Sigmoid colon (tissue), 4 donors: ENCODE results near the gene COL4A1.

Experiments used
- EP300 ChIP-seq, 4 donors: sonication (generic); formaldehyde crosslinking; IDR thresholded peaks; one replicate each; pipeline ENCODE4 v1.6.1; 2017; ENCODE audit warnings: antibody characterized with exemption in 4 of 4
- TF ChIP-seq, protein P1 (sequence below), 4 experiments: fragments of 450-650 bp in 3 of 4; fragments of 200-600 bp in 1 of 4; IDR thresholded peaks; one replicate each; pipeline ENCODE4 v1.5.1; 2016 to 2019; ENCODE audit warnings: antibody characterized with exemption in 4 of 4, mild to moderate bottlenecking in 3 of 4, moderate library complexity in 2 of 4

DNA sequence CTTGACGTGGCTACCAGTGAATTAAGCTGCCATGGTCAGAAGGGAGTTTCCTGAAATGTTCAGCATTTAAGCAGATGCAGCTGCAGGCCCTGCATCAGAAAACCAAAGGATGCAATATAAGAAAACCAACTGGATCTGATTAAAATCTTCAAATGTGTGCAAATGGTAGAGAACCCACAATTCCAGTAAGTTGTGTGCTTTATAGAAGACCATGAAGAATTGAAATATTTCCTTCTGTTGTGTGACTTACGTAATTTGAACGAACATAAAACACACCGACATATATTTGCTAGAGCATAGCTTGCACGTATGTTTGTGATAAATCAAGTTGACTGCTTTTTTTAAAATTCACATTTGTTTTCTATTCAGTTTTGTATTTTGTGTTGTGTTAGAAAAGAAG, 191.4 kb downstream of the COL4A1 start:
- no peak for TF ChIP-seq EP300 (IDR thresholded peaks at IDR 0.05)
- TF ChIP-seq, protein P1, sequence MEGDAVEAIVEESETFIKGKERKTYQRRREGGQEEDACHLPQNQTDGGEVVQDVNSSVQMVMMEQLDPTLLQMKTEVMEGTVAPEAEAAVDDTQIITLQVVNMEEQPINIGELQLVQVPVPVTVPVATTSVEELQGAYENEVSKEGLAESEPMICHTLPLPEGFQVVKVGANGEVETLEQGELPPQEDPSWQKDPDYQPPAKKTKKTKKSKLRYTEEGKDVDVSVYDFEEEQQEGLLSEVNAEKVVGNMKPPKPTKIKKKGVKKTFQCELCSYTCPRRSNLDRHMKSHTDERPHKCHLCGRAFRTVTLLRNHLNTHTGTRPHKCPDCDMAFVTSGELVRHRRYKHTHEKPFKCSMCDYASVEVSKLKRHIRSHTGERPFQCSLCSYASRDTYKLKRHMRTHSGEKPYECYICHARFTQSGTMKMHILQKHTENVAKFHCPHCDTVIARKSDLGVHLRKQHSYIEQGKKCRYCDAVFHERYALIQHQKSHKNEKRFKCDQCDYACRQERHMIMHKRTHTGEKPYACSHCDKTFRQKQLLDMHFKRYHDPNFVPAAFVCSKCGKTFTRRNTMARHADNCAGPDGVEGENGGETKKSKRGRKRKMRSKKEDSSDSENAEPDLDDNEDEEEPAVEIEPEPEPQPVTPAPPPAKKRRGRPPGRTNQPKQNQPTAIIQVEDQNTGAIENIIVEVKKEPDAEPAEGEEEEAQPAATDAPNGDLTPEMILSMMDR (IDR thresholded peaks at IDR 0.05): no peak
